Measurements from ENCODE around the gene DDI1. TPM values are rescaled to one million over a fixed set of nuclear protein-coding genes. Genes with fewer than 3 reads are reported as not detected.
A peak's percentile ranks its signal among the peaks of the same experiment; 100 is the strongest.

DDI1 gene
- polyA plus RNA-seq, 1 donor, result not detected

DNA sequence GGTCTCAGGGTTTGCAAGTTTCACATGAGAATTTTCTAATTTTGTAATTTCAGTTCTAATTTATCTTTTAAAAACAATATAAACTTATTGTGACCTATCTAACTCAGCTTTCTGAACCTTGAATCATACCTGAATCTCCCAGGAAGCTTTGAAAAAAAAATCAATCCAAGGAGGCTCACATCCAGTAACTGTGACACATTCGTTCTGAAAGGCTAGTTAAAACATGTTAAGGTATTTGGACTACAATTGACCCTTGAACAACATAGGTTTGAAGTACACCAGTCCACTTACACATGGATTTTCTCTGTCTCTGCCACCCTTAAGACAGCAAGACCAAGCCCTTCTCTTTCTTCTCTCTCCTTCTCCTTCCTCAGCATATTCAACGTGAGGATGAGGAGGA lies 40.0 kb downstream of the DDI1 start:
- Histone ChIP-seq H3K27ac (ENCODE audit: low read length) (no peak overlapping the region), H3K4me1 (ENCODE audit: control insufficient read depth, insufficient read depth, low read length) (no peaks in the 10 kb centered on the region), H3K36me3 (ENCODE audit: control insufficient read depth, insufficient read depth, low read length) (no peaks in the 10 kb centered on the region), H3K27me3 (ENCODE audit: control insufficient read depth, insufficient read depth, low read length) (no peaks in the 10 kb centered on the region), H3K9me3 (ENCODE audit: control insufficient read depth, low read depth, low read length) (no peaks in the 10 kb centered on the region), H3K4me3 (ENCODE audit: low read length) (no peak overlapping the region)
- 60% methylated on average over 1 of the region's 2 CpGs for WGBS (ENCODE audit: insufficient coverage, low lambda C conversion rate)
- peak; percentile 21 to 45 for DNase-seq

DNA sequence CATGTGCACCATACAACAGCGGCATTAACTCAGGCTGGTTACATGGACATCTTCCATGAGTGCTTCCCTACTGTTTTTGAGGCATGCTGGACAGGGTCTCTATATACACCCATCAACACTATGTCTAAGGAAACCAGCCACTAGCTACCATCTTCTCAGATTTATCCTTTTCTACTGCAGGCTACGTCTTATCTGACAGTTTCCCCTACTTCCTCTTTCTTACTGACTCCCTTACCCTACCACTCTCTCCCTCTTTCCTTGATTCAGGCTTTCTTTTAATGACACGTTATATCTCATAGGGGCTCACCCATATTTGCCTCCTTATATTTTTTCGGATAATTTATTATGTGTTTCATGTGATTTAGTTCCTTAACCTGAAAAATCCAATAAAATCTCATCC lies 41.8 kb downstream of the DDI1 start:
- Histone ChIP-seq H3K36me3 (ENCODE audit: control insufficient read depth, insufficient read depth, low read length) (no peaks in the 10 kb centered on the region), H3K9me3 (ENCODE audit: control insufficient read depth, low read depth, low read length) (no peaks in the 10 kb centered on the region), H3K4me3 (ENCODE audit: low read length) (no peak overlapping the region), H3K27me3 (ENCODE audit: control insufficient read depth, insufficient read depth, low read length) (no peaks in the 10 kb centered on the region), H3K4me1 (ENCODE audit: control insufficient read depth, insufficient read depth, low read length) (no peaks in the 10 kb centered on the region), H3K27ac (ENCODE audit: low read length) (no peak overlapping the region)
- DNase-seq, result no peak
- WGBS (ENCODE audit: insufficient coverage, low lambda C conversion rate), result 95% methylated on average over 2 of the region's 4 CpGs

DNA sequence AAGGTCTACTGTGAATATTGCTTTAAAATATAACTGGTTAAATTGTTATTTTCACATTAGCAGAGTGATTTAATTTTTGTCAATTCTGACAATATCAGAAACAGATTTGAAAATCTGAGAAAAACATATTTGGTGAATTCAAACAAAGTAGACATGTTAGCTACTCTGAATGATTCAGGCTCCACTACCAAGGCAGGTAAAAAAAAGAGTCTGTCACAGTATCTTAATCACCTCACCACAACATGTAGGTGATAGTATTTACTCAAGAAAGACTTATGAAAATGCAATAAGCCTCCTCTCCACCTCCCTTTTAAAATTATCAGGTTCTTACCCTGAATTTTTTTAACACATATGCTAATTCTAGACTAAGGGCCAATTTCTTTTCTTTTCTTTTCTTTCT lies 42.6 kb downstream of the DDI1 start:
- no peak for DNase-seq
- no peaks in the 10 kb centered on the region for H3K9me3 ChIP-seq (ENCODE audit: control insufficient read depth, low read depth, low read length)
- H3K27me3 ChIP-seq (ENCODE audit: control insufficient read depth, insufficient read depth, low read length), result no peaks in the 10 kb centered on the region
- no peaks in the 10 kb centered on the region for H3K36me3 ChIP-seq (ENCODE audit: control insufficient read depth, insufficient read depth, low read length)
- no peak overlapping the region for H3K4me3 ChIP-seq (ENCODE audit: low read length)
- H3K27ac ChIP-seq (ENCODE audit: low read length), result no peak overlapping the region
- H3K4me1 ChIP-seq (ENCODE audit: control insufficient read depth, insufficient read depth, low read length), result no peaks in the 10 kb centered on the region

DNA sequence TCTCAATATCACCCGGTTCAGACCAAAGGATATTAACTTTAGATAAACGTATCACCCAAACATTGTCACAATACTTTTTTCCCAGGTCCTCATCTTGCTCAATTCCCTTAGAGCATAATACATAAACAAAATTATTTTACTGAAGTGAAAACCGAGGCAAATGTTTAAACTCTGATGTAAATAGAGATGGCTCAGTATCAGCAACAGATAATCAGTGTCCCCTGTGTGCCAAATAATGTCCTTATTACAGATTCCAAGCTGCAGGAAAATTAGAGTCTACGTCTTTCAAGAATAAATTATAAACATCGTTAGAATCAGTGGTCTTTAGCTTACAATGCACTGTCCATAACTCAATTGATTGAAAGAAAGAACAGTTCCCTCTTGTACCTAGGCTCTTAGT lies 50.2 kb downstream of the DDI1 start:
- Histone ChIP-seq H3K9me3 (ENCODE audit: control insufficient read depth, low read depth, low read length) (no peaks in the 10 kb centered on the region), H3K4me1 (ENCODE audit: control insufficient read depth, insufficient read depth, low read length) (no peaks in the 10 kb centered on the region), H3K36me3 (ENCODE audit: control insufficient read depth, insufficient read depth, low read length) (no peaks in the 10 kb centered on the region), H3K27ac (ENCODE audit: low read length) (no peak overlapping the region), H3K27me3 (ENCODE audit: control insufficient read depth, insufficient read depth, low read length) (no peaks in the 10 kb centered on the region), H3K4me3 (ENCODE audit: low read length) (no peak overlapping the region)
- DNase-seq, result no peak
- WGBS (ENCODE audit: insufficient coverage, low lambda C conversion rate), result no CpG with 5 or more reads among the region's 5 CpGs

Other genes starting within 250 kb of the DDI1 start
- gene PDGFD, start 127.5 kb downstream of the DDI1 start, polyA plus RNA-seq, result 18.1 TPM